ENCODE data around the gene XIAP. TPM values are rescaled to one million over a fixed set of nuclear protein-coding genes. Genes with fewer than 3 reads are reported as not detected.
A peak's percentile ranks its signal among the peaks of the same experiment; 100 is the strongest.
"Not testable (repeated sequence)": the region's sequence is repeated elsewhere in the genome, so short reads cannot be mapped to it uniquely, and the experiment has no call there.

XIAP gene
- total RNA-seq, 4 donors from 2014 or later: 34.5 to 50.4 (median 42.9) TPM

DNA sequence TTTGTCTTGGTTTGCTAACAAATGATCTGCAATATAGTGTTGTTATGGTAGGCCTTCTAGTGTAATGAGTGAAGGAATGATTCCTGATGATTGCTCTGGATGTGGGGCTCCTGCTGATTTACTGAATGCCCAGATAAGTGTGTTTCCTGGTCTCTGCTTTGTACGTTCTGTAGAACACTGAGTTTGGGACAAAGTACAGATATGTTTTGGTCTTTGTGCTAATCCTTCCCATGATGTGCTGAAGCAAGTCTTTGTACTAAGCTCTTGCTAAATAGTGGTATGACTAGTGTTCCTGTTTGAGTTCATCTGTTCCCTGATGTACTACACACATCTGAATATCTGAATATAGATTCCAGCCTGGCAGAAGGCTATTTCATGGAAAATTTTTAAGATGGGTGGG, 36.9 kb upstream of the XIAP start:
- no peak overlapping the region for H3K4me3 ChIP-seq
- ATAC-seq: no peak
- TF ChIP-seq POLR2AphosphoS5 (IDR thresholded peaks at IDR 0.05) (no peak), POLR2A (IDR thresholded peaks at IDR 0.05) (no peak), CTCF (IDR thresholded peaks at IDR 0.05) (no peak), EP300 (IDR thresholded peaks at IDR 0.05) (no peak)
- H3K27me3 ChIP-seq: no peaks in the 10 kb centered on the region
- H3K27ac ChIP-seq: no peak overlapping the region
- no peaks in the 10 kb centered on the region for H3K36me3 ChIP-seq
- no peaks in the 10 kb centered on the region for H3K9me3 ChIP-seq
- WGBS, 2 donors (ENCODE audit: low coverage in 1 of 2): 63 to 80% methylated on average over 1 of the region's 1 CpG
- H3K4me1 ChIP-seq: no peaks in the 10 kb centered on the region

- Histone ChIP-seq H3K9me3 (no peaks in the 10 kb centered on the region), H3K4me3 (no peak overlapping the region), H3K27ac (no peak overlapping the region), H3K4me1 (no peaks in the 10 kb centered on the region), H3K27me3 (no peaks in the 10 kb centered on the region), H3K36me3 (no peaks in the 10 kb centered on the region)
- TF ChIP-seq EP300 (IDR thresholded peaks at IDR 0.05): no peak
- TF ChIP-seq POLR2A (IDR thresholded peaks at IDR 0.05): no peak
- TF ChIP-seq POLR2AphosphoS5 (IDR thresholded peaks at IDR 0.05): no peak
- no peak for TF ChIP-seq CTCF (IDR thresholded peaks at IDR 0.05)
- WGBS, 2 donors (ENCODE audit: low coverage in 1 of 2): 76% methylated on average over 4 of the region's 6 CpGs; no CpG with 5 or more reads in 1 of the 2 donors
- no peak for ATAC-seq
These were observed 29.5 kb upstream of the XIAP start for GRCh38 chrX:123830309-123830708.

DNA sequence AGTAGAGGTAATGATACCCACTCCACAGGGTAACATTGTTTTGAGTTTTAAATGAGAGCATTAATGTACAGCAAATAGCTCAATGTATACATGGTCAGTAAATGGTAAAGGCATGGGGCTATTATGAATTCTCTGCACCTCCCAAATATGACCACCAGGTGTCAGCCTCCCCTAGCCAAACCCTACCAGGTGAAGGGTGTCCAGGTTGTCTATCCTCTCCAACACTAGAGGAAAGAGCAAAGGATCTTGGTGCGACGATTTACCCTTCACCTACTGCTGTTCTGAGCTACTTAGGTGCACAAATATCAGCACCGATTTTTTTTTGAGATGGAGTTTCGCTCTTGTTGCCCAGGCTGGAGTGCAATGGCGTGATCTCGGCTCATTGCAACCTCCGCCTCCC, 26.5 kb upstream of the XIAP start:
- TF ChIP-seq POLR2A (IDR thresholded peaks at IDR 0.05) (no peak), CTCF (IDR thresholded peaks at IDR 0.05) (peak; percentile 49 to 74 (median 64))
- peak; percentile 62 for ATAC-seq

GRCh38 chrX:123834116-123834515, 25.7 kb upstream of the XIAP start:
- no peaks in the 10 kb centered on the region for H3K4me1 ChIP-seq
- ATAC-seq: no peak
- H3K27me3 ChIP-seq: no peaks in the 10 kb centered on the region
- H3K9me3 ChIP-seq: no peaks in the 10 kb centered on the region
- H3K36me3 ChIP-seq: no peaks in the 10 kb centered on the region
- no peak for TF ChIP-seq POLR2AphosphoS5 (IDR thresholded peaks at IDR 0.05)
- no peak for TF ChIP-seq POLR2A (IDR thresholded peaks at IDR 0.05)
- no peak for TF ChIP-seq CTCF (IDR thresholded peaks at IDR 0.05)
- no peak for TF ChIP-seq EP300 (IDR thresholded peaks at IDR 0.05)
- H3K4me3 ChIP-seq: no peak overlapping the region
- 60% methylated on average over 1 of the region's 1 CpG; no CpG with 5 or more reads in 1 of the 2 donors for WGBS, 2 donors (ENCODE audit: low coverage in 1 of 2)
- no peak overlapping the region for H3K27ac ChIP-seq

More for the DNA sequence above, 26.5 kb upstream of the XIAP start:
- Histone ChIP-seq H3K27ac (no peak overlapping the region), H3K27me3 (no peaks in the 10 kb centered on the region), H3K4me3 (no peak overlapping the region), H3K36me3 (no peaks in the 10 kb centered on the region), H3K9me3 (no peaks in the 10 kb centered on the region), H3K4me1 (no peaks in the 10 kb centered on the region)
- WGBS, 2 donors (ENCODE audit: low coverage in 1 of 2): 25% methylated on average over 2 of the region's 7 CpGs; no CpG with 5 or more reads in 1 of the 2 donors

DNA sequence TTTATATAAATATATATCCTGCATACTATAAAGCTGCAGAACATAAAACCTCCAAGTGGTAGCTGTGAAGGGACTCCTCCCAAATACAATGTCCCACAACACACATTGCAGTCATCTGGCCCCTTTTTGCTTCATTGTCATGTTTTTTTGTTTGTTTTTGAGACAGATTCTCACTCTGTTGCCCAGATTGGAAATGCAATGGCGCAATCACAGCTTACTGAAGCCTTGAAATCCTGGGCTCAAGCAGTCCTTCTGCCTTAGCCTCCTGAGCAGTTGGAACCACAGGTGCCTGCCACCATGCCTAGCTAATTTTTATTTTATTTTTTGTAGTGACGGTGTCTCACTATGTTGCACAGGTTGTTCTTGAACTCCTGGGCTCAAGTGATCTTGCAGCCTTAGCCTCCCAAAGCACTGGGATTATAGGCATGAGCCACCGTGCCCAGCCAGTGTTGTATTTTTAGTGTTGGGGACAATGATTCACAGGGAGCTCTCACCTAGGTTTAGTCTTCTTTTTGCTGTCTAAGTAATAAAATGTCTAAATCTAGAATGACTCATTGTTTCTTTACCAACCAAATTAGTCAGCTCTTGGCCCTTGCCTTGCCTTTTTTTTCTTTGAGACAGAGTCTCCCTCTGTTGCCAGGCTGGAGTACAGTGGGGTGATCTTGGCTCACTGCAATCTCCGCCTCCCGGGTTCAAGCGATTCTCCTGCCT, 24.0 kb upstream of the XIAP start:
- no peak for ATAC-seq
- Histone ChIP-seq H3K36me3 (no peaks in the 10 kb centered on the region), H3K27me3 (no peaks in the 10 kb centered on the region), H3K4me3 (no peak overlapping the region), H3K4me1 (no peaks in the 10 kb centered on the region), H3K9me3 (no peaks in the 10 kb centered on the region), H3K27ac (no peak overlapping the region)
- TF ChIP-seq POLR2A (IDR thresholded peaks at IDR 0.05) (no peak), CTCF (IDR thresholded peaks at IDR 0.05) (no peak), POLR2AphosphoS5 (IDR thresholded peaks at IDR 0.05) (no peak), EP300 (IDR thresholded peaks at IDR 0.05) (no peak)
- WGBS, 2 donors (ENCODE audit: low coverage in 1 of 2): 57 to 86% methylated on average over 2 to 3 of the region's 6 CpGs

DNA sequence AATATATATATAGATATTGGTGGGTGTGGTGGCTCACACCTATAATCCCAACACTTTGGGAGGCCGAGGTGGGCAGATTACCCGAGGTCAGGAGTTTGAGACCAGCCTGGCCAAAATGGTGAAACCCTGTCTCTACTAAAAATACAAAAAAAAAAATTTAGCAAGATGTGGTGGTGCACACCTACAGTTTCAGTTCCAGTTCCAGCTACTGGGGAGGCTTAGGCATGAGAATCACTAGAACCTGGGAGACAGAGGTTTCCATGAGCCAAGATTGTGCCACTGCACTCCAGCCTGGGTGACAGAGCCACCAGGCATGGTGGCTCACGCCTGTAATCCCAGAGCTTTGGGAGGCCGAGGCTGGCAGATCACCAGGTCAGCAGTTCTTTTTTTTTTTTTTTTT, 14.7 kb upstream of the XIAP start:
- H3K9me3 ChIP-seq, H3K4me1 ChIP-seq, H3K36me3 ChIP-seq, H3K4me3 ChIP-seq, H3K27ac ChIP-seq, ATAC-seq, H3K27me3 ChIP-seq: not testable (repeated sequence)
- 86% methylated on average over 2 of the region's 4 CpGs for WGBS, 2 donors (ENCODE audit: low coverage in 1 of 2)
